ENCODE data around the gene COQ8A. TPM values are rescaled to one million over a fixed set of nuclear protein-coding genes. Genes with fewer than 3 reads are reported as not detected.

The COQ8A gene
- total and polyA plus RNA-seq, 2 experiments from 2014 or later, result 25.2 to 37.4 TPM

Small RNA genes within 50 kb of the gene (small RNA-seq; reads per million reads assigned to genes)
- not detected for gene AL353689.1 (ENCODE audit: low replicate concordance)

Other genes starting within 250 kb of the COQ8A start
- gene ITPKB, start 201.0 kb upstream of the COQ8A start, total RNA-seq (2014; rRNA removed; shearing (Covaris generic)), result 4.7 and 5.2 TPM in 2 replicates
- 0.31 and 0.37 TPM in 2 replicates for gene ITPKB, start 201.0 kb upstream of the COQ8A start, polyA plus RNA-seq (2016; fragmentation: Nextera tagmentation; extraction: Ambion mirVana)
- 16.0 and 22.1 TPM in 2 replicates for gene PSEN2, start 69.7 kb upstream of the COQ8A start, total RNA-seq (2014; rRNA removed; shearing (Covaris generic))
- gene PSEN2, start 69.7 kb upstream of the COQ8A start, polyA plus RNA-seq (2016; fragmentation: Nextera tagmentation; extraction: Ambion mirVana), result 9.6 and 10.0 TPM in 2 replicates